GM10266 (cell line): ENCODE data around the gene NMBR.
"Not testable (repeated sequence)": the region's sequence is repeated elsewhere in the genome, so short reads cannot be mapped to it uniquely, and the experiment has no call there.

ENCODE experiments used
- DNase-seq: peaks from one replicate; pipeline ENCODE4 v3.0.0; 2012; ENCODE audit errors: extremely low spot score
- TF ChIP-seq, protein P1 (sequence below): IDR thresholded peaks from 2 replicates; pipeline ENCODE4 v1.5.1; 2012; ENCODE audit warnings: mild to moderate bottlenecking, low read depth; ENCODE audit not compliant: control insufficient read depth, insufficient read depth; ENCODE audit errors: missing control alignments

The NMBR gene

DNA sequence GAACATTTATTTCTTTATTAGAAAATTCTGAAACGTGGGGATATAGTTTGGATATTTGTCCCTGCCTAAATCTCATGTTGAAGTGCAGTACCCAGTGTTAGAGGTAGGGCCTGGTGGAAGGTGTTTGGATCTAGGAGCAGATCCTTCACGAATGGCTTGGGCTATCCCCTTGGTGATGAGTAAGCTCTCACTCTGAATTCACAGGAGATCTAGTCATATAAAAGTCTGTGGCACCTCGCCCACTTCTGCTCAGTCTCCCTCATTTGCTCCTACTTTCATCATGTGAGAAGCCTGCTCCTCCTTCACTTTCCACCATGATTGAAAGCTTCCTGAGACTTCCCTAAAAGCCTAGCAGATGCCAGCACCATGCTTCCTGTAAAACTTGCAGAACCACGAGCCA lies 111.0 kb downstream of the NMBR start:
- no peak for DNase-seq
- TF ChIP-seq, protein P1, sequence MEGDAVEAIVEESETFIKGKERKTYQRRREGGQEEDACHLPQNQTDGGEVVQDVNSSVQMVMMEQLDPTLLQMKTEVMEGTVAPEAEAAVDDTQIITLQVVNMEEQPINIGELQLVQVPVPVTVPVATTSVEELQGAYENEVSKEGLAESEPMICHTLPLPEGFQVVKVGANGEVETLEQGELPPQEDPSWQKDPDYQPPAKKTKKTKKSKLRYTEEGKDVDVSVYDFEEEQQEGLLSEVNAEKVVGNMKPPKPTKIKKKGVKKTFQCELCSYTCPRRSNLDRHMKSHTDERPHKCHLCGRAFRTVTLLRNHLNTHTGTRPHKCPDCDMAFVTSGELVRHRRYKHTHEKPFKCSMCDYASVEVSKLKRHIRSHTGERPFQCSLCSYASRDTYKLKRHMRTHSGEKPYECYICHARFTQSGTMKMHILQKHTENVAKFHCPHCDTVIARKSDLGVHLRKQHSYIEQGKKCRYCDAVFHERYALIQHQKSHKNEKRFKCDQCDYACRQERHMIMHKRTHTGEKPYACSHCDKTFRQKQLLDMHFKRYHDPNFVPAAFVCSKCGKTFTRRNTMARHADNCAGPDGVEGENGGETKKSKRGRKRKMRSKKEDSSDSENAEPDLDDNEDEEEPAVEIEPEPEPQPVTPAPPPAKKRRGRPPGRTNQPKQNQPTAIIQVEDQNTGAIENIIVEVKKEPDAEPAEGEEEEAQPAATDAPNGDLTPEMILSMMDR = no peak

DNA sequence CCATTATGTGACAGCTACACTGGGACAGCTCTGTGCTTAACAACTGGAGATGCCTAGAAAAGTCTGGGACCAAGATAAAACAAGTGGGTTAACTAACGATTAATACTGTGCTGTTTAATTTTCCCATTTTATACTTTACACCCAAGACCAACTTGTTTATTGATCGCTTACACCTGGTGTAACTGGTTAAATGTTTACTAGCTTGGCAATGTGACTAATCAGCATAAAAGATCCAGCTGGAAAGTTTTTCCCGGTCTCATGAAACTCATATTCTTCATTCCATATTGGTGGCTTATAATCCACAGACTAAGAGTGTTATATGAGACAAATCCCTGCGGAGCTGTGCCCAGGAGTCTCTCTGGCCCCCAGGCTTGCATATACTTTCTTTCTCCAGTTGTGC lies 115.9 kb downstream of the NMBR start:
- TF ChIP-seq, protein P1 = no peak
- no peak for DNase-seq

DNA sequence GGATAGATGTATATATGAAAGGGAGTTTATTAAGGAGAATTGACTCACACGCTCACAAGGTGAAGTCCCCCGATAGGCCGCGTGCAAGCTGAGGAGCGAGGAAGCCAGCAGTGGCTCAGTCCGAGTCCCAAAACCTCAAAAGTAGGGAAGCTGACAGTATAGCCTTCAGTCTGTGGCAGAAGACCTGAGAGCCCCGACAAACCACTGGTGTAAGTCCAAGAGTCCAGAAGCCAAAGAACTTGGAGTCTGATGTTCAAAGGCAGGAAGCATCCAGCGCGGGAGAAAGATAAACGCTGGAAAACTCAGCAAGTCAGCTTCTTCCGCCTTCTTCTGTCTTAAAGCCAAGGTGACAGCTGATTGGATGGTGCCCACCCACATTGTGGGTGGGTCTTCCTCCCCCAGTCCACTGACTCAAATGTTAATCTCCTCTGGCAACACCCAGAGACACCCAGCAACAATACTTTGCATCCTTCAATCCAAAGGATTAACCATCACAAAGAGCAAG lies 116.8 kb downstream of the NMBR start:
- TF ChIP-seq, protein P1 = no peak
- DNase-seq = no peak

DNA sequence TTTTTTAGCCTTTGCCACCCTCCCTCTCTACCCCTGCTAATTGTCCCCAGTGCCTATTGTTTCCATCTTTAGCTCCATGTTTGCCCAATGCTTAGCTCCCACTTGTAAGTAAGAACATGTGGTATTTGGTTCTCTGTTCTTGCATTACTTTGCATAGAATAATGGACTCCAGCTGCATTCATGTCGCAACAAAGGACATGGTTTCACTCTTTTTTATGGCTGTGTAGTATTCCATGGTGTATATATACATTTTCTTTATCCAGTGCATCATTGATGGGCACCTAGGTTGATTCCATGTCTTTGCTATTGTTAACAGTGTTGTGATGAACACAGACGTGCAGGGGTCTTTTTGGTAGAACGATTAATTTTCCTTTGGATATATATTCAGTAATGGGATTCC lies 118.4 kb downstream of the NMBR start:
- no peak for DNase-seq
- TF ChIP-seq, protein P1 = no peak

DNA sequence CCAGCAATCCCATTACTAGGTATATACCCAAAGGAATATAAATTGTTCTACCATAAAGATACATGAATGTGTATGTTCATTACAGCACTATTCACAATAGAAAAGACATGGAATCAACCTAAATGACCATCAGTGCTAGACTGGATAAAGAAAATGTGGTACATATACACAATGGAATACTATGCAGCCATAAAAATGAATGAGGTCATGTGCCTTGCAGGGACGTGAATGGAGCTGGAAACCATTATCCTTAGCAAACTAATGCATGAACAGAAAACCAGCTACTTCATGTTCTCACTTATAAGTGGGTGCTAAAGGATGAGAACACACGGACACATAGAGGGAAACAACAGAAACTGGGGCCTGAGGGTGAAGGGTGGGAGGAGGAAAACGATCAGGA lies 119.1 kb downstream of the NMBR start:
- not testable (repeated sequence) for DNase-seq

DNA sequence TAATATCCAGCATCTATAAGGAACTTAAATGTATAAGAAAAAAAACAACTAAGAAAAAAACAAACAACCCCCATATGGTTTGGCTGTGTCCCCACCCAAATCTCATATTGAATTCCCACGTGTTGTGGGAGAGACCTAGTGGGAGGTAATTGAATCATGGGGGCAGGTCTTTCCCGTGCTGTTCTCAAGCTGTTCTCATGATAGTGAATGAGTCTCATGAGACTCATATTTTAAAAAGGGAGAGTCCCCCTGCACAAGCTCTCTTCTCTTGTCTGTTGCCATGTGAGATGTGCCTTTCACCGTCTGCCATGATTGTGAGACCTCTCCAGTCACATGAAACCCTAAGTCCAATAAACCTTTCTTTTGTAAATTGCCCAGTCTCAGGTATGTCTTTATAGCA lies 119.8 kb downstream of the NMBR start:
- DNase-seq = no peak
- TF ChIP-seq, protein P1 = no peak

DNA sequence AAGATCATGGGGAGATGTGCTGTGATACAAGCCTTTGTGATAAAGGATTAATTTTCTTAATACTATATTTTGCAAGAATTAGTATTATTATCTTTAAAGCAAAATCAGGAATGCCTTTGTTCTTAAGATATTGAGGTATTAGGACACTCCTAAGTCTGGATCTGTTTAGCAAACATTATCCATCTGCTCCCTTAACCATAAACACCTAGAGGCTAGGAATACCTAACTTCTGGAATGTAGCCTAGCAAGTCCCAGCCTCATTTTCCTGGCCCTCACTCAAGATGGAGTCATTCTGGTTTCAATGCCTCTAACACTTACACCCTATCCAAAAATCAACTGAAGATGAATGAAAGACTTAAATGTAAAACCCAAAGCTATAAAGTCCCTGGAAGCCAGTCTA lies 120.5 kb downstream of the NMBR start:
- no peak for DNase-seq
- TF ChIP-seq, protein P1 = no peak
